Osteocyte (in vitro differentiated cells): ENCODE data around the gene RD3L. TPM values are rescaled to one million over a fixed set of nuclear protein-coding genes. Genes with fewer than 3 reads are reported as not detected.
A peak's percentile ranks its signal among the peaks of the same experiment; 100 is the strongest.
"Not testable (repeated sequence)": the region's sequence is repeated elsewhere in the genome, so short reads cannot be mapped to it uniquely, and the experiment has no call there.

ENCODE experiments used
- DNase-seq: peaks from one replicate; pipeline ENCODE4 v3.0.0; 2021; ENCODE audit warnings: mixed read lengths; ENCODE audit not compliant: unreplicated experiment; ENCODE audit errors: extremely low spot score
- H3K27ac Mint-ChIP-seq: one replicate; pipeline ENCODE4 v1.8.0; 2021; ENCODE audit warnings: mild to moderate bottlenecking, mixed read lengths; ENCODE audit not compliant: unreplicated experiment
- H3K27me3 Mint-ChIP-seq: one replicate; pipeline ENCODE4 v1.8.0; 2021; ENCODE audit warnings: mixed read lengths; ENCODE audit not compliant: unreplicated experiment
- H3K36me3 Mint-ChIP-seq: one replicate; pipeline ENCODE4 v1.8.0; 2021; ENCODE audit warnings: mixed read lengths; ENCODE audit not compliant: unreplicated experiment
- H3K4me1 Mint-ChIP-seq: one replicate; pipeline ENCODE4 v1.8.0; 2021; ENCODE audit warnings: mixed read lengths; ENCODE audit not compliant: unreplicated experiment
- H3K4me3 Mint-ChIP-seq: one replicate; pipeline ENCODE4 v1.8.0; 2021; ENCODE audit warnings: mild to moderate bottlenecking, moderate library complexity, mixed read lengths; ENCODE audit not compliant: unreplicated experiment
- H3K9me3 Mint-ChIP-seq: one replicate; pipeline ENCODE4 v1.8.0; 2021; ENCODE audit warnings: mixed read lengths; ENCODE audit not compliant: unreplicated experiment
- long read RNA-seq: library from polyadenylated mRNA; unstranded; transcript quantifications from one replicate; pipeline ENCODE4 v2.0.0, GENCODE V29; 2021
- total RNA-seq: library from RNA; stranded (reverse); gene quantifications from 2 replicates; pipeline ENCODE4 v1.2.1, GENCODE V29; 2021
- TF ChIP-seq, protein P1 (sequence below): fragments of 200-600 bp; sonication (generic); IDR thresholded peaks from 2 replicates; pipeline ENCODE4 v1.5.0; 2021; ENCODE audit warnings: antibody characterized with exemption, mild to moderate bottlenecking, moderate library complexity

RD3L gene
- not detected in 2 replicates for total RNA-seq
- long read RNA-seq: 0 reads

DNA sequence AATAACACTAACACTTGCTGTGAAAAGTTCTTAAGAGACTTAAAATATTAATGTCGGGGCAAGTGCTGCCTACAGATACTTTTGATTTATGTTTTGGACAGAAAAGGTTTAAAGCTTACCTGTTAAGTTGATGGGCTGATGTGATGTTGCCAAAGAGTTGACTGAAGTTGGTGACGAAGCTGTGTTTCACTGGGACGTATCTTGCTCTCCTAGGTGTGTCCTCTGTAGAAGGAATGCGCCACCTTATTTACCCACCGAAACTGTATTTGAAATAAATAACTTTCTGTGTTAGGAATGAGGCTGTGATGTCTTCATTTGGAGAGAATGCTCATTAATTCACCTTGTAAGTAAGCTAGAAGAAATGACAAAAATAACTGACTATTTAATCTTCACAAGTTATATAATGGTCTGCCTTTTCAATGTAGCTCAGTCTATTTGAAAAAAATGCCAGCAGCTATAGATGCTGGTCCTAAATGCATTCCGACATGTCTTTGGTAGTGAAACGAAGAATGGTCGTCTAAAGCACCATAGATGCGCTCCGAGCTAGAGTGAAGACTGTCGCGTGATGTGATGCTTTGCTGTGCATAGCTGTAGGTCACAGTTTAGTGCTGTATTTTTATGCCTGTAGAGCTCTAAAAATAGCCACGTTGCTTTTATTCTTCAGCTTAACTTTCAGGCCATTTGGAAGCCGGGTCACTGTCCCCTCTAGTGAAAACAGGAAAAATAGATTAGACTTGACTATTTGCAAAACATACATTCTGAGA, at the start of gene RD3L:
RD3L (minus strand) TSS at position 557 of the 764 bp plus-strand sequence. CDS start 834 bp downstream, outside the sequence.
- DNase-seq: no peak
- no peak within 1 kb of the TSS for H3K27ac Mint-ChIP-seq
- H3K4me1 Mint-ChIP-seq: no peaks in the 10 kb centered on the region
- no peaks in the 10 kb centered on the region for H3K36me3 Mint-ChIP-seq
- TF ChIP-seq, protein P1, sequence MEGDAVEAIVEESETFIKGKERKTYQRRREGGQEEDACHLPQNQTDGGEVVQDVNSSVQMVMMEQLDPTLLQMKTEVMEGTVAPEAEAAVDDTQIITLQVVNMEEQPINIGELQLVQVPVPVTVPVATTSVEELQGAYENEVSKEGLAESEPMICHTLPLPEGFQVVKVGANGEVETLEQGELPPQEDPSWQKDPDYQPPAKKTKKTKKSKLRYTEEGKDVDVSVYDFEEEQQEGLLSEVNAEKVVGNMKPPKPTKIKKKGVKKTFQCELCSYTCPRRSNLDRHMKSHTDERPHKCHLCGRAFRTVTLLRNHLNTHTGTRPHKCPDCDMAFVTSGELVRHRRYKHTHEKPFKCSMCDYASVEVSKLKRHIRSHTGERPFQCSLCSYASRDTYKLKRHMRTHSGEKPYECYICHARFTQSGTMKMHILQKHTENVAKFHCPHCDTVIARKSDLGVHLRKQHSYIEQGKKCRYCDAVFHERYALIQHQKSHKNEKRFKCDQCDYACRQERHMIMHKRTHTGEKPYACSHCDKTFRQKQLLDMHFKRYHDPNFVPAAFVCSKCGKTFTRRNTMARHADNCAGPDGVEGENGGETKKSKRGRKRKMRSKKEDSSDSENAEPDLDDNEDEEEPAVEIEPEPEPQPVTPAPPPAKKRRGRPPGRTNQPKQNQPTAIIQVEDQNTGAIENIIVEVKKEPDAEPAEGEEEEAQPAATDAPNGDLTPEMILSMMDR: no peak
- no peak within 1 kb of the TSS for H3K4me3 Mint-ChIP-seq
- H3K27me3 Mint-ChIP-seq: peaks cover 38% of the 10 kb centered on the region
- peaks cover 10% of the 10 kb centered on the region for H3K9me3 Mint-ChIP-seq

DNA sequence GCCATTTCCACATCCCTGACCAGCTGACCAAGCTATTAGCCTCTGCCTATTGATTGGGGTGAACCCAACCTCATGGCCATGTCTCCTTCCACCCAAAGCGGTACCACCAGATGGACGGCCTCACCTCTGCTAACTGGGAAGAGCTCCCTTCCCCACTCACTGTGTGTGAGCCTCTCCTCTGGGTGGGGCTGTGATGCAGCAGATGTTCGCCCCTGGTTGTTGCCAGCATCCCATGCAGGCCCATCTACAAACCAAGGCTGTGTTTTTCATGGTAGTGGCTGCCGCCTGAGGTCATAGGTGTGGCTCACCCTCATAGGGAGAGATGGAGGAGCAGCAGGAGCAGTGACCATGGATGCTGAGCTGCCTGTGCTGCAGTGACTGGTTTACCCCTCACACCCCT, 47.6 kb upstream of the RD3L start:
- H3K9me3 Mint-ChIP-seq: peaks cover 15% of the 10 kb centered on the region

DNA sequence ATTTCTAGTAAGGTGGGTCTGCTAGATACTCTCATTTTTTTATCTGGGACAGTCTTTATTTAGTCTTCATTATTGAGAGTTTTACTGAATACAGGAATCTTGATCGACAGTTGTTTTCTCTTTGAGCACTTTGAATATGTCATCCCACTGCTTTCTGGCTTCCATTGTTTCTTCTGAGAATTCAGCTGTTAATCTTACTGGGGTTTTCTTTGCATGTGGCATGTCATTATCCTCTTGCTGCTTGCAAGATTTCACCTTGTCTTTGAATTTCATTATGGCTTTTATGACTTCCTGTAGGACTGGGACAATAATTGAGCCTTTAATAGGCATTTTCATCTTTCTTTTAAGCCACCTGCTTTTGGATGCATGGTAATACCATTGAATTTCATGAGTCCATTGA, 46.7 kb upstream of the RD3L start:
- Mint-ChIP-seq H3K4me3 (no peak overlapping the region), H3K27me3 (peaks cover 53% of the 10 kb centered on the region), H3K9me3 (peaks cover 15% of the 10 kb centered on the region), H3K4me1 (no peaks in the 10 kb centered on the region), H3K27ac (no peak overlapping the region), H3K36me3 (no peaks in the 10 kb centered on the region)
- TF ChIP-seq, protein P1: no peak
- no peak for DNase-seq

More for the DNA sequence above, 47.6 kb upstream of the RD3L start:
- no peaks in the 10 kb centered on the region for H3K4me1 Mint-ChIP-seq
- H3K36me3 Mint-ChIP-seq: no peaks in the 10 kb centered on the region
- TF ChIP-seq, protein P1: no peak
- no peak overlapping the region for H3K27ac Mint-ChIP-seq
- H3K27me3 Mint-ChIP-seq: peaks cover 52% of the 10 kb centered on the region
- H3K4me3 Mint-ChIP-seq: no peak overlapping the region
- peak; percentile 69 for DNase-seq

DNA sequence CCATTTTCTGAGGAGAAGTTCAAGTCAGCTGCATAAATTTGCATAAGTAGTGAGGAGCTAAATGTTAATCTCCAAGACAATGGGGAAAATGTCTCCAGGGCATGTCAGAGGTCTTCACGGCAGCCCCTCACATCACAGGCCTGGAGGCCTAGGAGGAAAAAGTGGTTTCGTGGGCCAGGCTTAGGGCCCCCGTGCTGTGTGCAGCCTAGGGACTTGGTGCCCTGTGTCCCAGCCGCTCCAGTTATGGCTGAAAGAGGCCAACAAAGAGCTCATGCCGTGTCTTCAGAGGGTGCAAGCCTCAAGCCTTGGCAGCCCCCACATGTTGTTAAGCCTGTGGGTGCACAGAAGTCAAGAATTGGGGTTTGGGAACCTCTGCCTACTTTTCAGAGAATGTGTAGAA, 41.9 kb upstream of the RD3L start:
- Mint-ChIP-seq H3K36me3 (no peaks in the 10 kb centered on the region), H3K9me3 (peaks cover 13% of the 10 kb centered on the region), H3K27me3 (peaks cover 36% of the 10 kb centered on the region), H3K27ac (no peak overlapping the region), H3K4me1 (no peaks in the 10 kb centered on the region), H3K4me3 (no peak overlapping the region)
- TF ChIP-seq, protein P1: no peak
- DNase-seq: peak; percentile 51

DNA sequence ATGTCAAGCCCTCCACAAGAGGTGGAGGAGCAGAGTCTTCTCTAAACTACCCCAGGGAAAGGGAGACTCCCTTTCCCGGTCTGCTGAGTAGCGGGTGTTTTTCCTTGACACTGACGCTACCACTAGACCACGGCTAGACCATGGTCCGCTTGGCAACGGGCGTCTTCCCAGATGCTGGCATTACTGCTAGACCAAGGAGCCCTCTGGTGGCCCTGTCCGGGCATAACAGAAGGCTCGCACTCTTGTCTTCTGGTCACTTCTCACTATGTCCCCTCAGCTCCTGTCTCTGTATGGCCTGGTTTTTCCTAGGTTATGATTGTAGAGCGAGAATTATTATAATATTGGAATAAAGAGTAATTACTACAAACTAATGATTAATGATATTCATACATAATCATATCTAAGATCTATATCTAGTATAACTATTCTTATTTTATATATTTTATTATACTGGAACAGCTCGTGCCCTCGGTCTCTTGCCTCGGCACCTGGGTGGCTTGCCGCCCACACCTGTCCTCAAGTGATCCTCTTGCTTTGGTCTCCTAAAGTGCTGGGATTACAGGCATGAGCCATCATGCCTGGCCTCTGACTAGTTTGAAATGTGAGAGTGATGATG, 38.4 kb upstream of the RD3L start:
- TF ChIP-seq, protein P1: peak; percentile 74
- H3K9me3 Mint-ChIP-seq, H3K4me3 Mint-ChIP-seq, H3K4me1 Mint-ChIP-seq, H3K36me3 Mint-ChIP-seq, H3K27ac Mint-ChIP-seq: not testable (repeated sequence)
- H3K27me3 Mint-ChIP-seq: peaks cover 30% of the 10 kb centered on the region
- peak; percentile 85 for DNase-seq
